HFFc6 (cell line): ENCODE results near the gene CHD1. TPM values are rescaled to one million over a fixed set of nuclear protein-coding genes. Genes with fewer than 3 reads are reported as not detected.

Experiments used
- DNase-seq: peaks from one replicate; pipeline ENCODE4 v3.0.0-alpha.2; 2018
- H3K27ac Mint-ChIP-seq: 2 replicates; pipeline ENCODE4 v1.8.0; 2020; ENCODE audit warnings: mild to moderate bottlenecking, mixed read lengths
- H3K27me3 Mint-ChIP-seq: 2 replicates; pipeline ENCODE4 v1.8.0; 2021; ENCODE audit warnings: mild to moderate bottlenecking, moderate library complexity, mixed read lengths; ENCODE audit not compliant: insufficient read depth
- H3K36me3 Mint-ChIP-seq: 2 replicates; pipeline ENCODE4 v1.8.0; 2021; ENCODE audit warnings: low read depth, mixed read lengths
- H3K4me1 Mint-ChIP-seq: 2 replicates; pipeline ENCODE4 v1.8.0; 2020; ENCODE audit warnings: low read depth, mixed read lengths
- H3K4me3 Mint-ChIP-seq: 2 replicates; pipeline ENCODE4 v1.8.0; 2020; ENCODE audit warnings: mild to moderate bottlenecking, moderate library complexity, mixed read lengths
- H3K9me3 Mint-ChIP-seq: 2 replicates; pipeline ENCODE4 v1.8.0; 2020; ENCODE audit warnings: mild to moderate bottlenecking, mixed read lengths
- CTCF ChIP-seq: fragments of 200-600 bp; sonication (generic); IDR thresholded peaks from 2 replicates; pipeline ENCODE4 v1.5.0; 2021; ENCODE audit warnings: antibody characterized with exemption, mild to moderate bottlenecking
- total RNA-seq, 6 experiments: library from RNA; stranded (reverse); fragmentation: NEBNext Ultra II Directional; extraction: Animal tissue kit (Norgen Biotek cat#: 25700); gene quantifications; 2 replicates in 1 of 6; 3 replicates in 5 of 6; pipeline ENCODE4 v1.2.3, GENCODE V29; 2021

The CHD1 gene
- total RNA-seq, 6 experiments from 2014 or later = 18.1 to 25.0 (median 20.8) TPM

- H3K4me1 Mint-ChIP-seq = peaks cover 59% of the 10 kb centered on the region
- no peaks in the 10 kb centered on the region; the same call in 1 of the 2 replicates for H3K27me3 Mint-ChIP-seq
- no peak overlapping the region for H3K4me3 Mint-ChIP-seq
- no peak for DNase-seq
- H3K27ac Mint-ChIP-seq = no peak overlapping the region
- no peaks in the 10 kb centered on the region for H3K9me3 Mint-ChIP-seq
- no peak for TF ChIP-seq CTCF
- peaks cover 13% of the 10 kb centered on the region for H3K36me3 Mint-ChIP-seq
Observed at GRCh38 chr5:98913911-98914310, 14.9 kb downstream of the CHD1 start.

- H3K27ac Mint-ChIP-seq = no peak overlapping the region
- TF ChIP-seq CTCF = no peak
- no peaks in the 10 kb centered on the region for H3K27me3 Mint-ChIP-seq
- no peak overlapping the region for H3K4me3 Mint-ChIP-seq
- peaks cover 60% of the 10 kb centered on the region for H3K4me1 Mint-ChIP-seq
- 0 out of 2 replicates have a peak, but pooled peaks cover 7% of the 10 kb centered on the region for H3K36me3 Mint-ChIP-seq
- DNase-seq = no peak
- no peaks in the 10 kb centered on the region for H3K9me3 Mint-ChIP-seq
Observed at GRCh38 chr5:98911280-98912040, 17.3 kb downstream of the CHD1 start.

- H3K36me3 Mint-ChIP-seq = no peaks in the 10 kb centered on the region
- TF ChIP-seq CTCF = no peak
- no peaks in the 10 kb centered on the region for H3K9me3 Mint-ChIP-seq
- H3K27ac Mint-ChIP-seq = peak overlapping the region; percentile 20; the same call in 1 of the 2 replicates
- peaks cover 68% of the 10 kb centered on the region for H3K4me1 Mint-ChIP-seq
- H3K27me3 Mint-ChIP-seq = no peaks in the 10 kb centered on the region
- no peak overlapping the region for H3K4me3 Mint-ChIP-seq
- DNase-seq = no peak
Observed at GRCh38 chr5:98909363-98909762, 19.4 kb downstream of the CHD1 start.

- no peaks in the 10 kb centered on the region for H3K27me3 Mint-ChIP-seq
- DNase-seq = no peak
- H3K27ac Mint-ChIP-seq = peak overlapping the region; percentile 53; the same call in 1 of the 2 replicates
- TF ChIP-seq CTCF = no peak
- H3K36me3 Mint-ChIP-seq = no peaks in the 10 kb centered on the region
- H3K4me1 Mint-ChIP-seq = peaks cover 72% of the 10 kb centered on the region
- H3K9me3 Mint-ChIP-seq = no peaks in the 10 kb centered on the region
- no peak overlapping the region for H3K4me3 Mint-ChIP-seq
Observed at GRCh38 chr5:98907951-98908350, 20.9 kb downstream of the CHD1 start.

GRCh38 chr5:98906756-98907355, 22.0 kb downstream of the CHD1 start:
- peak overlapping the region; percentile 48 for H3K27ac Mint-ChIP-seq
- peaks cover 5% of the 10 kb centered on the region; the same call in 1 of the 2 replicates for H3K36me3 Mint-ChIP-seq

More at GRCh38 chr5:98906756-98907355, 22.0 kb downstream of the CHD1 start:
- Mint-ChIP-seq H3K4me3 (no peak overlapping the region), H3K27me3 (no peaks in the 10 kb centered on the region), H3K4me1 (peaks cover 83% of the 10 kb centered on the region), H3K9me3 (no peaks in the 10 kb centered on the region)
- no peak for TF ChIP-seq CTCF
- no peak for DNase-seq
